HTR-8/SVneo (cell line): Measurements from ENCODE around the gene IL11.

Source experiments
- DNase-seq: peaks from one replicate; pipeline ENCODE4 v3.0.0; 2011; ENCODE audit warnings: low spot score, mixed read lengths; ENCODE audit not compliant: insufficient read length
- FAIRE-seq: peaks from 2 replicates; lab custom pipeline; 2011; peaks lifted over from hg19 to GRCh38; lab: Jason Lieb, UNC

IL11 gene

GRCh38 chr19:55354698-55355212 lies 15.5 kb downstream of the IL11 start, which contains the start of gene COX6B2:
Gene COX6B2, minus strand, starts transcription at chr19:55354719. Its CDS starts 198 bp downstream, at chr19:55354521.
- FAIRE-seq (no peak), DNase-seq (no peak)

- DNase-seq, result peak; percentile 70
- FAIRE-seq, result peak; percentile 90
Observed at GRCh38 chr19:55353803-55354697, 16.2 kb downstream of the IL11 start.

GRCh38 chr19:55353356-55353802 lies 16.9 kb downstream of the IL11 start:
- peak; percentile 44 for FAIRE-seq
- DNase-seq, result no peak

- no peak for DNase-seq
- no peak for FAIRE-seq
Observed at GRCh38 chr19:55352549-55353145, 17.6 kb downstream of the IL11 start.

- no peak for DNase-seq
- FAIRE-seq, result no peak
Observed at GRCh38 chr19:55352040-55352439, 18.2 kb downstream of the IL11 start.

- DNase-seq (no peak), FAIRE-seq (no peak)
Observed at GRCh38 chr19:55350620-55351315, 19.5 kb downstream of the IL11 start.

GRCh38 chr19:55348317-55349034 lies 21.8 kb downstream of the IL11 start:
- FAIRE-seq, result no peak
- DNase-seq, result no peak

- DNase-seq (no peak), FAIRE-seq (no peak)
Observed at GRCh38 chr19:55347442-55348009, 22.7 kb downstream of the IL11 start.

GRCh38 chr19:55346725-55347441 lies 23.4 kb downstream of the IL11 start:
- no peak for DNase-seq
- FAIRE-seq, result no peak

GRCh38 chr19:55345818-55346724 lies 24.2 kb downstream of the IL11 start:
- DNase-seq, result no peak
- no peak for FAIRE-seq

GRCh38 chr19:55345101-55345817 lies 25.0 kb downstream of the IL11 start:
- DNase-seq, result no peak
- no peak for FAIRE-seq

GRCh38 chr19:55344444-55344843 lies 25.8 kb downstream of the IL11 start:
- no peak for FAIRE-seq
- DNase-seq, result no peak

GRCh38 chr19:55341595-55342531 lies 28.4 kb downstream of the IL11 start:
- DNase-seq (no peak), FAIRE-seq (peak; percentile 46)

GRCh38 chr19:55341171-55341588 lies 29.1 kb downstream of the IL11 start:
- DNase-seq (peak; percentile 58), FAIRE-seq (no peak)

GRCh38 chr19:55340784-55341147 lies 29.5 kb downstream of the IL11 start:
- DNase-seq, result no peak
- no peak for FAIRE-seq
